GM19397 (cell line): ENCODE data around the gene TBCE.
A peak's percentile ranks its signal among the peaks of the same experiment; 100 is the strongest.

Experiments
- ATAC-seq: cut with Tn5 transposase; IDR thresholded peaks from one replicate; pipeline ENCODE4 v1.9.1; 2021; ENCODE audit warnings: mild to moderate bottlenecking, moderate library complexity; ENCODE audit not compliant: unreplicated experiment

Gene TBCE

GRCh38 chr1:235367000-235367908 is at the start of gene TBCE:
Gene TBCE, plus strand, starts transcription at chr1:235367427. Its CDS starts 12,623 bp downstream, at chr1:235380050.
- peak; percentile 100 for ATAC-seq

- ATAC-seq, result no peak
Measured at GRCh38 chr1:235319255-235319654, 48.0 kb upstream of the TBCE start.

- ATAC-seq, result no peak
Measured at GRCh38 chr1:235320521-235321179, 46.6 kb upstream of the TBCE start.

- ATAC-seq, result no peak
Measured at GRCh38 chr1:235324296-235324695, 42.9 kb upstream of the TBCE start.

GRCh38 chr1:235325139-235325538 is 42.1 kb upstream of the TBCE start:
- ATAC-seq, result no peak

GRCh38 chr1:235325854-235326253 is 41.4 kb upstream of the TBCE start:
- no peak for ATAC-seq

GRCh38 chr1:235326719-235327558 is 40.3 kb upstream of the TBCE start:
- peak; percentile 20 for ATAC-seq

GRCh38 chr1:235327559-235328270 is 39.5 kb upstream of the TBCE start, which contains the start of gene ARID4B:
Gene ARID4B, minus strand, starts transcription at chr1:235328179. Its CDS starts 1,260 bp downstream, at chr1:235326919.
- ATAC-seq, result peak; percentile 8

- ATAC-seq, result peak; percentile 49
Measured at GRCh38 chr1:235328271-235329138, 38.7 kb upstream of the TBCE start, which contains the start of gene GGPS1. Gene GGPS1, plus strand, starts transcription at chr1:235328570. Its CDS starts 6,695 bp downstream, at chr1:235335265.

GRCh38 chr1:235329139-235329902 is 37.9 kb upstream of the TBCE start:
- peak; percentile 26 for ATAC-seq

- ATAC-seq, result no peak
Measured at GRCh38 chr1:235330918-235331285, 36.3 kb upstream of the TBCE start.

- ATAC-seq, result no peak
Measured at GRCh38 chr1:235331401-235331800, 35.8 kb upstream of the TBCE start.

GRCh38 chr1:235336903-235337302 is 30.3 kb upstream of the TBCE start:
- ATAC-seq, result no peak

GRCh38 chr1:235339746-235340145 is 27.5 kb upstream of the TBCE start:
- no peak for ATAC-seq

GRCh38 chr1:235341334-235341733 is 25.9 kb upstream of the TBCE start:
- no peak for ATAC-seq

GRCh38 chr1:235342039-235342438 is 25.2 kb upstream of the TBCE start:
- ATAC-seq, result no peak

GRCh38 chr1:235342471-235342870 is 24.8 kb upstream of the TBCE start:
- no peak for ATAC-seq

GRCh38 chr1:235343726-235344125 is 23.5 kb upstream of the TBCE start:
- no peak for ATAC-seq

- no peak for ATAC-seq
Measured at GRCh38 chr1:235351441-235351840, 15.8 kb upstream of the TBCE start.
